H1 (cell line): ENCODE data around the gene FRMPD2. TPM values are rescaled to one million over a fixed set of nuclear protein-coding genes. Genes with fewer than 3 reads are reported as not detected.

ENCODE experiments used
- polyA plus RNA-seq, 7 experiments: library from polyadenylated mRNA; depleted of rRNA in 3 of 7; stranded (reverse) in 5 of 7; unstranded in 2 of 7; fragments of >200 nt in 5 of 7; fragments of 200-250 nt in 2 of 7; gene quantifications; 1 replicate in 5 of 7; 2 replicates in 1 of 7; 4 replicates in 1 of 7; pipeline versions ENCODE4 v1.2.1 to v1.2.3, GENCODE V29; 2011 to 2013; ENCODE audit warnings: missing spikeins in 2 of 7, mixed read lengths in 2 of 7
- total RNA-seq: library from RNA; stranded (reverse); fragmentation: NEBNext Ultra II Directional; extraction: Animal tissue kit (Norgen Biotek cat#: 25700); gene quantifications from 2 replicates; pipeline ENCODE4 v1.2.1, GENCODE V29; 2021
- TF ChIP-seq, protein P1 (sequence below): IDR thresholded peaks from 2 replicates; pipeline ENCODE4 v1.6.1; 2012; ENCODE audit warnings: low read length, inconsistent platforms

Gene FRMPD2
- total and polyA plus RNA-seq, 2 of the 8 experiments (the other 6 are each of a cell fraction or from before 2014, with no cell fraction given), result 0.07 to 0.47 TPM

DNA sequence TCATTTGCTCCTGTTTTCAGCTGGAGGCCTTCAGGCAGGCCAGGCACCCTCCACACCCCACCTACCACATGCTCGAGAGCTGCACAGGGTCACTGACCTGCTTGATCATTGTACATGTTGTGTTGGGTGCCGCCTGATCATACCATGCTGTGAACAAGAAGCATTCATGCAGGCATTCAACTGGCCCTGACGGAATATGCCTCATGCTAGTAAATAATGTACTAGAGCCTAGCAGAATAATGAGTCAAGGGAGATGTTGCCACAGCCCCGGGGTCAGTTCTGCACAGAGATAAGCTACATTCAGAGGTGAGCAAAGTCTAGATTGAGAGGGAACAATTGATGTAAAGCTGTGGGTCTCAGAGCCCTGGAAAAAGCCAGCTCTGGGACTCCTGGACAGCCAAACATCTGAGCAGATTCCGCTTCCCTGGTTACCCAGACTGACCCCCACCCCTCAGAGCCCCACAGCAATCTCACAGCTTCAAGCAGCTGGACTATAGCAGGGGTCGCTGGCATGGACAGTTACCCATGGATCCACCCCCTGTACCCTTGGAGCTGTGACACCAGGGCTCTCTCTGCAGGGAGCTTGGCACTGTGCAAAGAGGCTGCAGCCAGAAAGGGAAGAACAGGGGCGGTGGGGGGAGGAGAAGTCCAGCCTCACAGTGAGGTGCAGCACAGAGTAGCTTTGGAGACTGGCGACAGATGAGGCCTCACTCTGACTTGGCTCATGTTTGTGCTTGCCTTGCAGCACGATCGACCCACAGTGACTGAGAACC, 86.6 kb downstream of the FRMPD2 start (continued):
- TF ChIP-seq, protein P1, sequence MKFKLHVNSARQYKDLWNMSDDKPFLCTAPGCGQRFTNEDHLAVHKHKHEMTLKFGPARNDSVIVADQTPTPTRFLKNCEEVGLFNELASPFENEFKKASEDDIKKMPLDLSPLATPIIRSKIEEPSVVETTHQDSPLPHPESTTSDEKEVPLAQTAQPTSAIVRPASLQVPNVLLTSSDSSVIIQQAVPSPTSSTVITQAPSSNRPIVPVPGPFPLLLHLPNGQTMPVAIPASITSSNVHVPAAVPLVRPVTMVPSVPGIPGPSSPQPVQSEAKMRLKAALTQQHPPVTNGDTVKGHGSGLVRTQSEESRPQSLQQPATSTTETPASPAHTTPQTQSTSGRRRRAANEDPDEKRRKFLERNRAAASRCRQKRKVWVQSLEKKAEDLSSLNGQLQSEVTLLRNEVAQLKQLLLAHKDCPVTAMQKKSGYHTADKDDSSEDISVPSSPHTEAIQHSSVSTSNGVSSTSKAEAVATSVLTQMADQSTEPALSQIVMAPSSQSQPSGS, result no peak
